CD14-positive monocyte (primary cell): ENCODE measurements around the gene VIM. TPM values are rescaled to one million over a fixed set of nuclear protein-coding genes. Genes with fewer than 3 reads are reported as not detected.

Source experiments
- DNase-seq, 3 donors: peaks; one replicate each; pipeline ENCODE4 v3.0.0-alpha.2; 2011 to 2022
- H2AFZ ChIP-seq: 2 replicates; pipeline ENCODE4 v1.6.0; 2012; ENCODE audit warnings: mild to moderate bottlenecking, low read depth, low read length, inconsistent platforms; ENCODE audit not compliant: insufficient read depth, poor library complexity, severe bottlenecking
- H3K27ac ChIP-seq, 2 donors: 1 replicate in 1 of 2; 2 replicates in 1 of 2; pipeline ENCODE4 v1.5.1; 2012 to 2013; ENCODE audit warnings: low read length in 2 of 2, control low read depth in 1 of 2, inconsistent platforms in 1 of 2, low read depth in 1 of 2, mild to moderate bottlenecking in 1 of 2
- H3K27me3 ChIP-seq, 2 donors: one replicate each; pipeline versions ENCODE4 v1.6.0 to v1.6.1; 2011 to 2013; ENCODE audit warnings: low read length in 2 of 2; ENCODE audit not compliant: control insufficient read depth in 2 of 2, insufficient read depth in 2 of 2
- H3K36me3 ChIP-seq, 2 donors: replicated peaks in 1 of 2; 1 replicate in 1 of 2; 2 replicates in 1 of 2; pipeline versions ENCODE4 v1.5.1 to v1.6.1; 2012 to 2013; ENCODE audit warnings: low read length in 2 of 2, control low read depth in 1 of 2, inconsistent platforms in 1 of 2, mild to moderate bottlenecking in 1 of 2; ENCODE audit not compliant: insufficient read depth in 2 of 2, control insufficient read depth in 1 of 2
- H3K4me1 ChIP-seq, 2 donors: 1 replicate in 1 of 2; 2 replicates in 1 of 2; pipeline versions ENCODE4 v1.5.1 to v1.6.1; 2012 to 2013; ENCODE audit warnings: low read length in 2 of 2, control low read depth in 1 of 2, inconsistent platforms in 1 of 2, mild to moderate bottlenecking in 1 of 2, moderate library complexity in 1 of 2; ENCODE audit not compliant: insufficient read depth in 2 of 2, control insufficient read depth in 1 of 2
- H3K4me2 ChIP-seq: replicated peaks from 2 replicates; pipeline ENCODE3; 2012; ENCODE audit warnings: low read length, moderate library complexity, mild to moderate bottlenecking; ENCODE audit not compliant: poor library complexity, severe bottlenecking; ENCODE audit errors: extremely low read depth
- H3K4me3 ChIP-seq, 3 experiments: fragments of 200-600 bp in 1 of 3; sonication (generic) in 1 of 3; replicated peaks in 1 of 3; 1 replicate in 2 of 3; 2 replicates in 1 of 3; pipeline ENCODE4 v1.5.1; 2011 to 2013; ENCODE audit warnings: low read length in 3 of 3, mild to moderate bottlenecking in 3 of 3, control low read depth in 2 of 3, low read depth in 2 of 3, inconsistent platforms in 1 of 3, moderate library complexity in 1 of 3
- H3K79me2 ChIP-seq: 2 replicates; pipeline ENCODE4 v1.6.0; 2012; ENCODE audit warnings: mild to moderate bottlenecking, control low read depth, inconsistent platforms, low read length, moderate library complexity; ENCODE audit not compliant: insufficient read depth
- H3K9ac ChIP-seq: 2 replicates; pipeline ENCODE4 v1.6.0; 2017; ENCODE audit warnings: low read length, mild to moderate bottlenecking; ENCODE audit not compliant: insufficient read depth, poor library complexity, severe bottlenecking
- H3K9me3 ChIP-seq, 2 donors: replicated peaks in 1 of 2; 1 replicate in 1 of 2; 2 replicates in 1 of 2; pipeline versions ENCODE4 v1.5.1 to v1.6.1; 2012 to 2013; ENCODE audit warnings: low read length in 2 of 2, control low read depth in 1 of 2; ENCODE audit not compliant: control insufficient read depth in 1 of 2, insufficient read depth in 1 of 2
- H4K20me1 ChIP-seq: 2 replicates; pipeline ENCODE4 v1.6.0; 2012; ENCODE audit warnings: mild to moderate bottlenecking, low read length, control low read depth, moderate library complexity; ENCODE audit not compliant: insufficient read depth
- H3K27ac Mint-ChIP-seq, 7 donors: one replicate each; pipeline ENCODE4 v1.8.0; 2020; ENCODE audit warnings: mild to moderate bottlenecking in 7 of 7, mixed read lengths in 7 of 7, moderate library complexity in 6 of 7, inconsistent platforms in 2 of 7
- H3K27me3 Mint-ChIP-seq, 3 donors: one replicate each; pipeline ENCODE4 v1.8.0; 2021 to 2022; ENCODE audit warnings: low read depth in 3 of 3, mild to moderate bottlenecking in 3 of 3, mixed read lengths in 3 of 3, moderate library complexity in 3 of 3, inconsistent platforms in 1 of 3
- H3K36me3 Mint-ChIP-seq, 2 donors: one replicate each; pipeline ENCODE4 v1.8.0; 2020; ENCODE audit warnings: mixed read lengths in 2 of 2, inconsistent platforms in 1 of 2, mild to moderate bottlenecking in 1 of 2
- H3K4me1 Mint-ChIP-seq: one replicate; pipeline ENCODE4 v1.8.0; 2020; ENCODE audit warnings: mild to moderate bottlenecking, mixed read lengths
- H3K4me3 Mint-ChIP-seq, 2 donors: one replicate each; pipeline ENCODE4 v1.8.0; 2020; ENCODE audit warnings: mild to moderate bottlenecking in 2 of 2, mixed read lengths in 2 of 2, moderate library complexity in 1 of 2
- H3K9me3 Mint-ChIP-seq, 7 donors: one replicate each; pipeline ENCODE4 v1.8.0; 2020 to 2022; ENCODE audit warnings: mixed read lengths in 7 of 7, mild to moderate bottlenecking in 6 of 7, moderate library complexity in 6 of 7, inconsistent platforms in 2 of 7
- CTCF ChIP-seq: fragments of 200-600 bp; IDR thresholded peaks from one replicate; pipeline ENCODE4 v1.8.0; 2022; ENCODE audit warnings: antibody characterized with exemption, mild to moderate bottlenecking
- WGBS: methylation state at CpG from one replicate; pipeline ENCODE4 v1.1.5; 2013; ENCODE audit warnings: missing lambda C conversion rate; ENCODE audit not compliant: insufficient coverage; 5-methylcytosine and 5-hydroxymethylcytosine counted together
- intact Hi-C, 2 donors: fragments of 100-400 bp; cut with micrococcal nuclease; formaldehyde crosslinking; loops; one replicate each; pipeline versions ENCODE4 v1.15.0 to v1.15.1; 2023
- polyA plus RNA-seq, 3 donors: library from polyadenylated mRNA; depleted of rRNA in 1 of 3; unstranded in 2 of 3; stranded (reverse) in 1 of 3; fragments of 300-500 nt in 2 of 3; fragments of >200 nt in 1 of 3; fragmentation: Illumina TruSeq in 2 of 3; gene quantifications; 1 replicate in 2 of 3; 2 replicates in 1 of 3; pipeline ENCODE4 v1.2.3, GENCODE V29; 2012 to 2021

The VIM gene
- polyA plus RNA-seq, 3 donors: 697 to 4,055 (median 932) TPM

GRCh38 chr10:17214971-17215781, 12.9 kb upstream of the VIM start:
- peak overlapping the region; percentile 100 for H3K27ac ChIP-seq
- intact Hi-C loops: loop anchor here in 1 of 2 donors (2.0 kb wide), 1 partner anchor 14 kb away; the partner anchor contains the start of gene VIM
- H3K4me3 ChIP-seq: peak overlapping the region in 1 of 3 experiments; percentile 4
- Mint-ChIP-seq H3K9me3 (peaks cover 0 to 3% (median 0%) of the 10 kb centered on the region in 7 donors), H3K4me3 (peak overlapping the region; percentile 27 to 30), H3K27ac (peak overlapping the region; percentile 97 to 100 (median 99)), H3K27me3 (no peaks in the 10 kb centered on the region), H3K36me3 (peaks cover 9 to 15% of the 10 kb centered on the region in 2 donors), H3K4me1 (peaks cover 66% of the 10 kb centered on the region)
- TF ChIP-seq CTCF: no peak
- H4K20me1 ChIP-seq: no peaks in the 10 kb centered on the region
- peak in 2 of 3 donors; percentile 77 to 84 for DNase-seq
- H2AFZ ChIP-seq: no peak overlapping the region
- H3K9me3 ChIP-seq: no peaks in the 10 kb centered on the region
- peak overlapping the region; percentile 93 for H3K9ac ChIP-seq
- peak overlapping the region; percentile 40 for H3K4me2 ChIP-seq
- no peaks in the 10 kb centered on the region for H3K36me3 ChIP-seq
- peaks cover 46% of the 10 kb centered on the region for H3K79me2 ChIP-seq
- 59% methylated on average over 7 of the region's 9 CpGs for WGBS
- no peaks in the 10 kb centered on the region for H3K27me3 ChIP-seq
- peaks cover 63 to 66% of the 10 kb centered on the region in 2 donors for H3K4me1 ChIP-seq

- H3K36me3 Mint-ChIP-seq: peaks cover 9 to 15% of the 10 kb centered on the region in 2 donors
- Histone ChIP-seq H3K4me3 (peak overlapping the region in 1 of 3 experiments; percentile 4), H3K27me3 (no peaks in the 10 kb centered on the region), H3K9me3 (no peaks in the 10 kb centered on the region), H3K4me1 (peaks cover 63 to 66% of the 10 kb centered on the region in 2 donors), H3K4me2 (peak overlapping the region; percentile 40), H3K79me2 (peaks cover 50% of the 10 kb centered on the region), H4K20me1 (no peaks in the 10 kb centered on the region), H2AFZ (no peak overlapping the region), H3K36me3 (no peaks in the 10 kb centered on the region), H3K9ac (peak overlapping the region; percentile 93), H3K27ac (peak overlapping the region; percentile 100)
- H3K9me3 Mint-ChIP-seq: peaks cover 0 to 3% (median 0%) of the 10 kb centered on the region in 7 donors
- no peak for DNase-seq
- H3K4me1 Mint-ChIP-seq: peaks cover 66% of the 10 kb centered on the region
- H3K27ac Mint-ChIP-seq: peak overlapping the region; percentile 97 to 100 (median 99)
- WGBS: no CpG with 5 or more reads among the region's 2 CpGs
- TF ChIP-seq CTCF: no peak
- H3K4me3 Mint-ChIP-seq: peak overlapping the region; percentile 27 to 71
- intact Hi-C loops: loop anchor here (1.0 to 2.0 kb wide), 3 partner anchors 13 kb away; partner anchors contain the start of gene VIM (in 2 of the 2)
- no peaks in the 10 kb centered on the region for H3K27me3 Mint-ChIP-seq
These were observed 12.3 kb upstream of the VIM start for GRCh38 chr10:17215782-17216122.
